ENCODE data around the gene RANBP10. TPM values are rescaled to one million over a fixed set of nuclear protein-coding genes. Genes with fewer than 3 reads are reported as not detected.

RANBP10 gene
- total and polyA plus RNA-seq, 2 donors (not counting 3 experiments of a cell fraction or from before 2014, with no cell fraction given), result 25.6 to 28.8 TPM

- Histone ChIP-seq H3K36me3 (ENCODE audit: control insufficient read depth in 2 of 2, extremely low read depth in 1 of 2, insufficient read depth in 2 of 2, low read length in 2 of 2) (peaks cover 0 to 12% of the 10 kb centered on the region in 2 experiments), H3K4me1 (ENCODE audit: control insufficient read depth, extremely low read depth, insufficient read depth, low read length) (peaks cover 7% of the 10 kb centered on the region), H3K9ac (replicated peaks; ENCODE audit: extremely low read depth, insufficient read depth, low read length) (no peak overlapping the region), H3K4me3 (replicated peaks in 1 of 3; ENCODE audit: insufficient read depth in 1 of 3, low read depth in 1 of 3, low read length in 3 of 3) (no peak overlapping the region), H3K27me3 (ENCODE audit: control insufficient read depth in 2 of 2, insufficient read depth in 2 of 2, low read length in 2 of 2) (no peaks in the 10 kb centered on the region), H2AFZ (ENCODE audit: low read depth, low read length) (no peak overlapping the region), H3K27ac (ENCODE audit: insufficient read depth, low read depth, low read length) (no peak overlapping the region), H3K79me2 (ENCODE audit: control insufficient read depth, insufficient read depth, low read length) (peaks cover 2% of the 10 kb centered on the region), H4K20me1 (replicated peaks; ENCODE audit: control insufficient read depth, extremely low read depth, insufficient read depth, low read length) (no peaks in the 10 kb centered on the region), H3K9me3 (replicated peaks; ENCODE audit: control insufficient read depth, insufficient read depth, low read length) (no peaks in the 10 kb centered on the region), H3K4me2 (ENCODE audit: insufficient read depth, low read length) (no peak overlapping the region), H3K9me1 (replicated peaks; ENCODE audit: control insufficient read depth, extremely low read depth, insufficient read depth, low read length) (no peaks in the 10 kb centered on the region)
- DNase-seq (ENCODE audit: low read depth, low spot score) (no peak), FAIRE-seq (no peak)
- ChIA-PET POLR2A (no interaction called here), CTCF (interaction anchor here (1.0 kb wide), 1 partner anchor 53 kb away, joined by 3 read pairs; no protein-coding TSS in a partner anchor)
- intact Hi-C loops (cut with micrococcal nuclease), result no loop called here
- TF ChIP-seq CTCF (IDR thresholded peaks at IDR 0.05; ENCODE audit: extremely low read depth in 1 of 2, insufficient read depth in 1 of 2, low read depth in 1 of 2, low read length in 2 of 2) (no peak), JUN (IDR thresholded peaks at IDR 0.05; ENCODE audit: borderline replicate concordance, insufficient read depth, insufficient read length, low read depth) (no peak), POLR2A (IDR thresholded peaks at IDR 0.05; ENCODE audit: low read depth, low read length) (no peak), POLR2AphosphoS5 (IDR thresholded peaks at IDR 0.05; ENCODE audit: insufficient read depth, low read depth, low read length) (no peak), GATA2 (IDR thresholded peaks at IDR 0.05; ENCODE audit: insufficient read depth, insufficient read length, low read depth, low read length) (no peak), MYC (IDR thresholded peaks at IDR 0.05; ENCODE audit: low read depth, low read length) (no peak), FOS (IDR thresholded peaks at IDR 0.05; ENCODE audit: borderline replicate concordance, insufficient read depth, low read length) (no peak), EZH2 (IDR thresholded peaks at IDR 0.05; ENCODE audit: borderline replicate concordance, low read depth, low read length, severe bottlenecking) (no peak), MAX (IDR thresholded peaks at IDR 0.05; ENCODE audit: insufficient read depth, insufficient read length) (no peak)
- BruUV-seq (replicated peaks), result no TSS peak
- dilution Hi-C loops (cut with MboI; ENCODE audit: extremely low pct_ligation_motif_present, low sequenced_read_pairs), result no loop called here
Observed at GRCh38 chr16:67763066-67763465, 43.3 kb downstream of the RANBP10 start.

Measured in endothelial cell of umbilical vein (primary cell).